Breast epithelium (tissue), 3 donors: ENCODE measurements around the gene LRCH4.

Experiments used
- CTCF ChIP-seq, 3 donors: fragments of 450-650 bp; IDR thresholded peaks; one replicate each; pipeline ENCODE4 v1.5.1; 2016 to 2017; ENCODE audit warnings: antibody characterized with exemption in 3 of 3, mild to moderate bottlenecking in 3 of 3, moderate library complexity in 3 of 3
- POLR2A ChIP-seq: fragments of 450-650 bp; IDR thresholded peaks from one replicate; pipeline ENCODE4 v1.6.1; 2016; ENCODE audit warnings: antibody characterized with exemption, mild to moderate bottlenecking, moderate library complexity
- POLR2AphosphoS5 ChIP-seq, 3 donors: sonication (generic); formaldehyde crosslinking; IDR thresholded peaks; one replicate each; pipeline ENCODE4 v1.6.1; 2017; ENCODE audit warnings: antibody characterized with exemption in 3 of 3

GRCh38 chr7:100532165-100533022 lies 53.5 kb downstream of the LRCH4 start:
- TF ChIP-seq CTCF (IDR thresholded peaks at IDR 0.05) (no peak), POLR2AphosphoS5 (IDR thresholded peaks at IDR 0.05) (no peak), POLR2A (no peak)
